Neural progenitor cell (in vitro differentiated cells): ENCODE measurements around the gene ARSA.
"Not testable (repeated sequence)": the region's sequence is repeated elsewhere in the genome, so short reads cannot be mapped to it uniquely, and the experiment has no call there.

Experiments
- EZH2 ChIP-seq: fragments of 200-600 bp; sonication (generic); IDR thresholded peaks from 2 replicates; pipeline ENCODE4 v1.6.1; 2017; ENCODE audit warnings: antibody characterized with exemption, mild to moderate bottlenecking, moderate library complexity
- TF ChIP-seq, protein P1 (sequence below): fragments of 200-600 bp; sonication (generic); IDR thresholded peaks from 2 replicates; pipeline ENCODE4 v1.5.1; 2017; ENCODE audit warnings: antibody characterized with exemption, mild to moderate bottlenecking

DNA sequence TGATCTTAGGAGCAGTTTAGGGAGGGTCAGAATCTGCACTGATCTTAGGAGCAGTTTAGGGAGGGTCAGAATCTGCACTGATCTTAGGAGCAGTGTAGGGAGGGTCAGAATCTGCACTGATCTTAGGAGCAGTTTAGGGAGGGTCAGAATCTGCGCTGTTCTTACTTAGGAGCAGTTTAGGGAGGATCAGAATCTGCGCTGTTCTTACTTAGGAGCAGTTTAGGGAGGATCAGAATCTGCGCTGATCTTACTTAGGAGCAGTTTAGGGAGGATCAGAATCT is 15.8 kb upstream of the ARSA start:
- TF ChIP-seq, protein P1, sequence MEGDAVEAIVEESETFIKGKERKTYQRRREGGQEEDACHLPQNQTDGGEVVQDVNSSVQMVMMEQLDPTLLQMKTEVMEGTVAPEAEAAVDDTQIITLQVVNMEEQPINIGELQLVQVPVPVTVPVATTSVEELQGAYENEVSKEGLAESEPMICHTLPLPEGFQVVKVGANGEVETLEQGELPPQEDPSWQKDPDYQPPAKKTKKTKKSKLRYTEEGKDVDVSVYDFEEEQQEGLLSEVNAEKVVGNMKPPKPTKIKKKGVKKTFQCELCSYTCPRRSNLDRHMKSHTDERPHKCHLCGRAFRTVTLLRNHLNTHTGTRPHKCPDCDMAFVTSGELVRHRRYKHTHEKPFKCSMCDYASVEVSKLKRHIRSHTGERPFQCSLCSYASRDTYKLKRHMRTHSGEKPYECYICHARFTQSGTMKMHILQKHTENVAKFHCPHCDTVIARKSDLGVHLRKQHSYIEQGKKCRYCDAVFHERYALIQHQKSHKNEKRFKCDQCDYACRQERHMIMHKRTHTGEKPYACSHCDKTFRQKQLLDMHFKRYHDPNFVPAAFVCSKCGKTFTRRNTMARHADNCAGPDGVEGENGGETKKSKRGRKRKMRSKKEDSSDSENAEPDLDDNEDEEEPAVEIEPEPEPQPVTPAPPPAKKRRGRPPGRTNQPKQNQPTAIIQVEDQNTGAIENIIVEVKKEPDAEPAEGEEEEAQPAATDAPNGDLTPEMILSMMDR = not testable (repeated sequence)
- TF ChIP-seq EZH2 = not testable (repeated sequence)
